B cell (primary cell): ENCODE data around the gene KRCC1. TPM values are rescaled to one million over a fixed set of nuclear protein-coding genes. Genes with fewer than 3 reads are reported as not detected.

ENCODE experiments used
- ATAC-seq: fragments of 200-7000 bp; cut with Tn5 transposase; one replicate; pipeline ENCODE4 v1.10.0; 2021; ENCODE audit warnings: low read depth, mild to moderate bottlenecking, moderate number of reproducible peaks, moderate library complexity
- CTCF ChIA-PET: fragments of 350-600 bp; sonication (Branson Sonifier 250); formaldehyde crosslinking; loops from one replicate; lab custom pipeline; 2021; ENCODE audit warnings: antibody characterized with exemption, inconsistent platforms; lab: Charles Lee
- POLR2A ChIA-PET: fragments of 350-600 bp; sonication (Branson Sonifier 250); formaldehyde crosslinking; loops from one replicate; lab custom pipeline; 2021; ENCODE audit warnings: antibody characterized with exemption; lab: Charles Lee
- DNase-seq: peaks from one replicate; pipeline ENCODE4 v3.0.0; 2013
- H2AFZ ChIP-seq: 2 replicates; pipeline ENCODE4 v1.6.1; 2012; ENCODE audit warnings: mild to moderate bottlenecking, low read depth, low read length; ENCODE audit not compliant: insufficient read depth, poor library complexity, severe bottlenecking
- H3K27ac ChIP-seq, 2 donors: 1 replicate in 1 of 2; 2 replicates in 1 of 2; pipeline ENCODE4 v1.5.1; 2012 to 2013; ENCODE audit warnings: low read length in 2 of 2, mild to moderate bottlenecking in 2 of 2, moderate library complexity in 1 of 2
- H3K27me3 ChIP-seq, 4 experiments: fragments of 200-600 bp in 1 of 4; sonication (generic) in 1 of 4; replicated peaks in 1 of 4; 1 replicate in 2 of 4; 2 replicates in 2 of 4; pipeline versions ENCODE4 v1.6.1 to v1.7.0; 2013 to 2016; ENCODE audit warnings: low read length in 3 of 4, mild to moderate bottlenecking in 2 of 4, mixed read lengths in 1 of 4, moderate library complexity in 1 of 4; ENCODE audit not compliant: insufficient read depth in 4 of 4, control insufficient read depth in 3 of 4; ENCODE audit errors: control extremely low read depth in 1 of 4
- H3K36me3 ChIP-seq, 2 experiments: replicated peaks in 1 of 2; 1 replicate in 1 of 2; 2 replicates in 1 of 2; pipeline versions ENCODE4 v1.6.1 to v1.7.1; 2013; ENCODE audit warnings: low read length in 1 of 2; ENCODE audit not compliant: insufficient read depth in 2 of 2, control insufficient read depth in 1 of 2; ENCODE audit errors: control extremely low read depth in 1 of 2, extremely low read depth in 1 of 2
- H3K4me1 ChIP-seq, 2 donors: fragments of 200-600 bp in 1 of 2; sonication (generic) in 1 of 2; 1 replicate in 1 of 2; 2 replicates in 1 of 2; pipeline versions ENCODE4 v1.5.1 to v1.6.1; 2013 to 2017; ENCODE audit warnings: low read length in 2 of 2; ENCODE audit not compliant: control insufficient read depth in 2 of 2, insufficient read depth in 2 of 2
- H3K4me2 ChIP-seq: replicated peaks from 2 replicates; pipeline ENCODE3; 2012; ENCODE audit warnings: mild to moderate bottlenecking, low read depth, low read length; ENCODE audit not compliant: poor library complexity, severe bottlenecking
- H3K4me3 ChIP-seq, 5 experiments: fragments of 200-600 bp in 1 of 5; sonication (generic) in 1 of 5; 1 replicate in 3 of 5; 2 replicates in 2 of 5; pipeline versions ENCODE4 v1.5.1 to v1.7.0; 2011 to 2016; ENCODE audit warnings: low read length in 4 of 5, mild to moderate bottlenecking in 4 of 5, low read depth in 2 of 5, control low read depth in 1 of 5, moderate library complexity in 1 of 5; ENCODE audit not compliant: insufficient read depth in 1 of 5; ENCODE audit errors: control extremely low read depth in 1 of 5, extremely low read depth in 1 of 5
- H3K79me2 ChIP-seq: fragments of 200-600 bp; sonication (generic); one replicate; pipeline ENCODE4 v1.6.0; 2016; ENCODE audit warnings: low read length; ENCODE audit not compliant: control insufficient read depth, insufficient read depth
- H3K9ac ChIP-seq: fragments of 200-600 bp; sonication (generic); 2 replicates; pipeline ENCODE4 v1.6.1; 2017; ENCODE audit warnings: mild to moderate bottlenecking, low read length, moderate library complexity
- H3K9me3 ChIP-seq, 3 donors: one replicate each; pipeline versions ENCODE4 v1.6.1 to v1.7.1; 2013; ENCODE audit warnings: low read length in 2 of 3; ENCODE audit not compliant: control insufficient read depth in 2 of 3, insufficient read depth in 1 of 3; ENCODE audit errors: control extremely low read depth in 1 of 3
- H4K20me1 ChIP-seq: 2 replicates; pipeline ENCODE4 v1.6.0; 2012; ENCODE audit warnings: mild to moderate bottlenecking, low read length; ENCODE audit not compliant: insufficient read depth, control insufficient read depth, poor library complexity, severe bottlenecking
- H3K27ac Mint-ChIP-seq: one replicate; pipeline ENCODE4 v1.8.0; 2021; ENCODE audit warnings: mixed read lengths
- H3K27me3 Mint-ChIP-seq: one replicate; pipeline ENCODE4 v1.8.0; 2021; ENCODE audit warnings: mixed read lengths
- H3K4me1 Mint-ChIP-seq: one replicate; pipeline ENCODE4 v1.8.0; 2021; ENCODE audit warnings: mixed read lengths
- H3K4me3 Mint-ChIP-seq: one replicate; pipeline ENCODE4 v1.8.0; 2021; ENCODE audit warnings: mixed read lengths
- H3K9me3 Mint-ChIP-seq: one replicate; pipeline ENCODE4 v1.8.0; 2022; ENCODE audit warnings: mixed read lengths; ENCODE audit not compliant: insufficient read depth
- CTCF ChIP-seq: fragments of 200-600 bp; IDR thresholded peaks from one replicate; pipeline ENCODE4 v1.8.0; 2022; ENCODE audit warnings: antibody characterized with exemption, mild to moderate bottlenecking
- EZH2 ChIP-seq: IDR thresholded peaks from 2 replicates; pipeline ENCODE4 v1.6.1; 2012; ENCODE audit warnings: borderline replicate concordance, low read depth, mild to moderate bottlenecking, moderate library complexity, low read length; ENCODE audit not compliant: insufficient read depth, poor library complexity, severe bottlenecking
- WGBS: methylation state at CpG from one replicate; pipeline ENCODE4 v1.1.5; 2013; ENCODE audit warnings: missing lambda C conversion rate; ENCODE audit not compliant: insufficient coverage; 5-methylcytosine and 5-hydroxymethylcytosine counted together
- intact Hi-C: fragments of 100-400 bp; cut with micrococcal nuclease; formaldehyde crosslinking; loops from one replicate; pipeline ENCODE4 v1.10.0; 2022
- polyA plus RNA-seq: library from polyadenylated mRNA; depleted of rRNA; stranded (reverse); fragments of >200 nt; gene quantifications from 2 replicates; pipeline ENCODE4 v1.2.3, GENCODE V29; 2012
- total RNA-seq, 2 donors: library from RNA; stranded (reverse); fragments of 120-200 nt in 1 of 2; gene quantifications; 1 replicate in 1 of 2; 2 replicates in 1 of 2; pipeline versions ENCODE4 v1.2.3 to v1.2.4, GENCODE V29; 2013 to 2022

KRCC1 gene
- total and polyA plus RNA-seq, 2 donors (not counting 1 experiment from before 2014, with no cell fraction given), result 11.9 to 27.2 TPM

GRCh38 chr2:88060907-88061275 lies 5.3 kb upstream of the KRCC1 start:
- H3K9me3 ChIP-seq, result no peaks in the 10 kb centered on the region
- DNase-seq (no peak), ATAC-seq (no peak)
- H3K36me3 ChIP-seq, result no peaks in the 10 kb centered on the region
- no peaks in the 10 kb centered on the region for H3K27me3 ChIP-seq
- TF ChIP-seq EZH2 (no peak), CTCF (no peak)
- no CpG with 5 or more reads among the region's 2 CpGs for WGBS
- H3K4me3 ChIP-seq, result no peak overlapping the region
- ChIA-PET CTCF (interaction anchor here (0.7 to 3.4 kb wide), 22 partner anchors 8 to 677 kb away, joined by 3 to 46 read pairs (median 4); partner anchors contain the start of gene RNU2-63P), POLR2A (interaction anchor here (0.6 to 1.0 kb wide), 2 partner anchors 44 to 51 kb away, joined by 3 read pairs; partner anchors contain the start of gene RNU2-63P)
- H3K79me2 ChIP-seq, result peaks cover 8% of the 10 kb centered on the region
- H4K20me1 ChIP-seq, result no peaks in the 10 kb centered on the region
- Mint-ChIP-seq H3K27me3 (no peaks in the 10 kb centered on the region), H3K4me1 (peaks cover 4% of the 10 kb centered on the region), H3K9me3 (no peaks in the 10 kb centered on the region), H3K4me3 (no peak overlapping the region), H3K27ac (no peak overlapping the region)
- H3K4me1 ChIP-seq, result peaks cover 4% of the 10 kb centered on the region in 2 donors
- no peak overlapping the region for H3K4me2 ChIP-seq
- intact Hi-C loops, result loop anchor here (1.0 to 5.0 kb wide), 3 partner anchors 99 to 1499 kb away; partner anchors contain the start of gene CHMP3
- H3K27ac ChIP-seq, result no peak overlapping the region
- H3K9ac ChIP-seq, result no peak overlapping the region
- no peak overlapping the region for H2AFZ ChIP-seq
